Anterior cingulate cortex (tissue), 58 donors: ENCODE data around the gene NBR1.
A peak's percentile ranks its signal among the peaks of the same experiment; 100 is the strongest.
"Not testable (repeated sequence)": the region's sequence is repeated elsewhere in the genome, so short reads cannot be mapped to it uniquely, and the experiment has no call there.

Experiments used
- DNase-seq, 58 donors: peaks; one replicate each; lab custom pipeline; 2025; lab: John Stamatoyannopoulos, UW

The NBR1 gene

GRCh38 chr17:43151880-43152456 is 19.0 kb upstream of the NBR1 start:
- DNase-seq, result no peak

DNA sequence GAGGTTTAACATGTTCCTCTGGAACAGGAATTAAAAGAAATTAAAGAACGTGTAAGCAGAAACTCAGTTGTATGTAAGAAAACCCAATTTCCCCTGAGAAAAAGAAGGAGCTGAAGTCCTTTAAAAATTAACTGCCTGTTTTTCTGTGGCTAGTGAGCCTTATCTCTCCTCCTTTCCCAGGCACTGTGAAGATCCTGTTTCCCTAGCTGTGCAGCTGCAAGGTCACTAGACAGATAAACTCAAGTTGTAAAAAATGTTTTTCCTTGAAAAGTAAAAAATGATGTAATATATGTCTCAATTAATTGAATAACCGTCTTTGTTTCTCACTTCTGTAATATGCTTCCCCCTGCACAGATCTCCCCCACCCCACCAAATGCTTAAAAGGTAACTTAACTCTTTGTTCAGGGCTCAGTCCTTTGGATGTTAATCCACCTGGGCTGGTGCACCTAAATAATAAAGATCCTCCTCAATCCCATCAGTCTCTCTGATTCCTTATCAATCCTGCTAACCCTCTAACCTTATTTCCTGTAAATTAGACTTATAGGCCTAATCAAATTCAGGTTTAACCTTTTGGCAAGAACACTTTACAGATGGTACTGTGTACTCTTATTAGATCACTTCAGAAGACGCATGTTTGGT is 17.7 kb upstream of the NBR1 start:
- not testable (repeated sequence) for DNase-seq

DNA sequence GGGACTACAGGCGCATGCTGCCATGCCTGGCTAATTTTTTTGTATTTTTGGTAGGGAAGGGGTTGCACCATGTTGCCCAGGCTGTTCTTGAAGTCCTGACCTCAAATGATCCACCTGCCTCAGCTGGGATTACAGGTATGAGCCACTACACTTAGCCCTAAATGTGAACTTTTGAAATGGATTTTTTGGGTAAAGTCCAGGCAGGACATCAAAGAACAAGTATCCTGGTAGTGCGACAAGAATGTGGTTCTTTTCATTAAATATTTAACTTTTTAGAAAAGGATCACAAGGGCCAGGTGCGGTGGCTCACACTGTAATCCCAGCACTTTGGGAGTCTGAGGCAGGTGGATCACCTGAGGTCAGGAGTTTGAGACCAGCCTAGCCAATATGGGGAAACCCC is 15.3 kb upstream of the NBR1 start:
- DNase-seq, result no peak

DNA sequence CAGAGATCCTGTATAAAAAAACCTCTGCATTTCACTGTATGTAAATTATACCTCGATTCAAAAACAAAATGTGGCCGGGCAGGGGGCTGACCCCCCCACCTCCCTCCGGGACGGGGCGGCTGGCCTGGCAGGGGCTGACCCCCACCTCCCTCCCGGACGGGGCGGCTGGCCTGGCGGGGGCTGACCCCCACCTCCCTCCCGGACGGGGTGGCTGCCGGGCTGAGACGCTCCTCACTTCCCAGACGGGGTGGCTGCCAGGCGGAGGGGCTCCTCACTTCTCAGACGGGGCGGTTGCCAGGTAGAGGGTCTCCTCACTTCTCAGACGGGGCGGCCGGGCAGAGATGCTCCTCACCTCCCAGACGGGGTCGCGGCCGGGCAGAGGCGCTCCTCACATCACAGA is 11.8 kb upstream of the NBR1 start:
- not testable (repeated sequence) for DNase-seq

DNA sequence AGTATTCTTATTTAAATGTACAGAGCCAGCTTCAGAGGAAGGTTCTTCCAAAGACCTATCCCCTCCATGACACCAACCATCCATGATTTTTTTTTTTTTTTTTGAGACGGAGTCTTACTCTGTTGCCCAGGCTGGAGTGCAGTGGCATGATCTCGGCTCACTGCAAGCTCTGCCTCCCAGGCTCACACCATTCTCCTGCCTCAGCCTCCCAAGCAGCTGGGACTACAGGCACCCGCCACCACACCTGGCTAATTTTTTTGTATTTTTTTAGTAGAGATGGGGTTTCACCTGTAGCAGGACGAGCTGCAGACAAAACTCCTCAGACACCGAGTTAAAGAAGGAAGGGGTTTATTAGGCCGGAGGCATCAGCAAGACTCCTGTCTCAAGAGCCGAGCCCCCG is 11.1 kb upstream of the NBR1 start:
- not testable (repeated sequence) for DNase-seq

- not testable (repeated sequence) for DNase-seq
These were observed 5.0 kb upstream of the NBR1 start for GRCh38 chr17:43165971-43166370.

DNA sequence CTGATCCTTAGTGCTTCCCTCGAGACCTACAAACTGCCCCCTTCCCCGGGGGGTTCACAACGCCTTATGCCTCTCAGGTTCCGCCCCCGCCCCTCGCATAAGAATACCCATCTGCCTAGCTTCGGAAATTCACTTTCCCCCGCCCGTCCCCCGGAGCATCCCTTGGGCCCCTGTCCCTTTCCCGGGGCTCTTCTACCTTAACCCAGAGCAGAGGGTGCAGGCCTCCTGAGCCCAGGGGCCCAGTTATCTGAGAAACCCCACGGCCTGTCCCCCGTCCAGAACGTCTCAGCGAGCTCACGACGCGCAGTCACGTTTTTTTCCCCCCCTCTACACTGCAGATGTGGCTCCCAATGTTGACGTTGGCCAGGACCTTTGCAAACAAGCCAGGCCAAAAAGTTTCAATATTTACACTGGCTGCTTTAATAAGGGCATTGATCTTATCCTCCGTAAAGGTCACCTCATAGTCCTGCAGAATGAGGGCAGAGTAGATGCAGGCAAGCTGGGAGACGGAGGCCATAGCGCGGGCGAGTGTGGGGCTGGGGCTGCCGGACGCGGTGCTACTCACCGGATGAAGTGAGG is 1.4 kb upstream of the NBR1 start:
- DNase-seq, result peak in 13 of 58 donors; percentile 5 to 58 (median 32)

DNA sequence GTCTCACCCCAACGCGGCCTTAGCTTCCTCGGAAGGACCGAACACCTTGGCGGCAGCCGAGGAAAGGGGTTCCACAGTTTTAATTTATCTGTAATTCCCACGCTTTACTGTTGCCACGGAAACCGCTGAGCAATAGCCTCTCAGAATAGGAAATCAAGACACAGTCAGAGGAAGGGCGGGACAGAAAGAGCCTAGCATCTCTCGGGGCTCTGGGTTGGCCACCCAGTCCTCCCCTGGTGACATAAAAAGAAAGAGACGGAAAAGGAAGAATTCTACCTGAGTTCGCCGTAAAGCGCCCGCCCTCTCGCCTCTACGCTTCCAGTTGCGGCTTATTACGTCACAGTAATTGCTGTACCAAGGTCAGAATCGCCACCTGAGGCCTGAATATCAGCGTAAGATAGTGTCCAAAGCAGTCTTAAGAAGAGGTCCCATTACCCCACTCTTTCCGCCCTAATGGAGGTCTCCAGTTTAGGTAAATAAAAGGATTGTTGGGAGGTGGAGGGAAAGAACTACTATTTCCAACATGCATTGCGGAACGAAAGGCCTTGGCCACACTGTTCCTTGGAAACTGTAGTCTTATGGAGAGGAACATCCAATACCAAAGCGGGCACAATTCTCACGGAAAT is 761 bp upstream of the NBR1 start:
- peak; percentile 23 to 95 (median 84) for DNase-seq

GRCh38 chr17:43171586-43172487 is 823 bp downstream of the NBR1 start:
- DNase-seq, result peak in 2 of 58 donors; percentile 13 to 47

DNA sequence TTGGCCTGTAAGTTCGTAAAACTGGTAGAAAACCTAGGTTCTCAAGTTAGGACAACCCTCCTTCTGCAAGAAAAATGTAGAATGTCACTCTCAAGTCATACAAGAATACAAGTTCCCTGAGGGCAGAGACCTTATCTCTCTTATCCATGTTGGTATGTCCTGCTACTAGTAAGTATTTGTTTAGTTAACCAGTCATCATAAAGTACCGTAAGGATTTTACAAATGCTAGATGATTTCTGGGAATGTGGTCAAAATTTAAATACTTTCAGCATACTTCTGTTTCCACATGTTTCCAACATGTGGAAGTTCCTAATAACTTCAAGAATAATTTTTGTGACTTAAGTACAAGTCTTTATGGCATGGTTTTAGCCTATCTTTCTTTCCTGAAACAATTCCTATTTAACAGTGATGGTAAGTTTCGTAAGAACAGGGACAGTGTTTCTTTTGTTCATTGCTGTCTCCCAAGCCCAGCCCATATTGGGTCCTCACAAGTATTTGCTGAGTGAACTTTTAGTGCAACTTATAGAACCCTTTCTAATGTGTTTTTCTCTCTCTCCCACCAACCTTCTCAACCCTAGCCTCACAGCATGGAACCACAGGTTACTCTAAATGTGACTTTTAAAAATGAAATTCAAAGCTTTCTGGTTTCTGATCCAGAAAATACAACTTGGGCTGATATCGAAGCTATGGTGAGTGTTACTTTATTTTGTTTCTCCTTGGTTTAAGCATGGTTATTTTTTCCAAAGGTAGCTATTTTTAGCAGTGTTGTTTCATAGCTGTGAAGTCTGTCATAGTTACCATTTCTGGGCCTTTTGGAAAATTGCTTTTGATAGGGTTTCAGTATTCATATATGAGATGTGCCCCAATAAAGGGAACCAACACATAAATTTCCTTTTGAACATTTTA is 4.5 kb downstream of the NBR1 start:
- DNase-seq, result no peak

DNA sequence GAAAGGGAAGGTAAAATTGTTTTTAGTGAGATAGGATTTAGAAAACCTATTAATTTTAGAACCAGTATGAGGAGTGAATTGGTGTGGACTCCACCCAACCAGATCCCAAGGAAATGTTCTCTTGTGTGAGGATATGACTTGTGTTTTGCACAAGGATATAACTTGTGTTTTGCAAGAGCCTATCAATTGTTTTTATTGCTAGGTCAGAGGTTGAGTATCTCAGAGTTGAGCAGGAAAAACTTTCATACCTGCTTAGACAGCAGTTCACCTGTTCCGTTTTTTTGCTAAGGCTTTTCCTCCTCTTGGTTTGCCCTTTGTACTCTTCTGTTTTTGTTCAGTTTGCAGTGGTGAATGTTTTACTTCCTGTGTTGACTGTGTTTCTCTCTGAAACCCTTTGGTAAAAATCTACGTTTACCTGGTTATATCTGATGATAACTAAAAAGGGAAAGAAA is 5.1 kb downstream of the NBR1 start:
- DNase-seq, result no peak

DNA sequence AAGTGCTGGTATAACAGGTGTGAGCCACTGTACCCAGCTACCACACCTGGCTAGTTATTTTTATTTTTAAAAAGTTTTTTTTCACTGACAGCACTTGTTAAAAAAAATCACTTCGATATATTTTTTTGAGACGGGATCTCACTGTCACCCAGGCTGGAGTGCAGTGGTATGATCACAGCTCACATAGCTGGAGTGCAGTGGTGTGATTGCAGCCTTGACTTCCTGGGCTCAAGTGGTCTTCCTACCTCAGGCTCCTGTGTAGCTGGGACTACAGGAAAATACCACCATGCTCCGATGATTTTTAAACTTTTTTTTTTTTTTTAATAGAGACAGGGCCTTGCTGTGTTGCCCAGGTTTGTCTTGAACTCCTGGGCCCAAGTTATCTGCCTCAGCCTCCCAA is 12.9 kb downstream of the NBR1 start:
- no peak for DNase-seq

DNA sequence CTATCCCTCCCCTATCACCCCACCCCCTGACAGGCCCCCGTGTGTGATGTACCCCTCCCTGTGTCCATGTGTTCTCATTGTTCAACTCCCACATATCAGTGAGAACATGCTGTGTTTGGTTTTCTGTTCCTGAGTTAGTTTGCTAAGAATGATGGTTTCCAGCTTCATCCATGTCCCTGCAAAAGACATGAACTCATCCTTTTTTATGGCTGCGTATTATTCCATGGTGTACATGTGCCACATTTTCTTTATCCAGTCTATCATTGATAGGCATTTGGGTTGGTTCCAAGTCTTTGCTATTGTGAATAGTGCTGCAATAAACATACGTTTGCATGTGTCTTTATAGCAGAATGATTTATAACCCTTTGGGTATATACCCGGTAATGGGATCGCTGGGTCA is 15.6 kb downstream of the NBR1 start:
- DNase-seq, result not testable (repeated sequence)

GRCh38 chr17:43193251-43193650 is 22.2 kb downstream of the NBR1 start:
- DNase-seq, result no peak

DNA sequence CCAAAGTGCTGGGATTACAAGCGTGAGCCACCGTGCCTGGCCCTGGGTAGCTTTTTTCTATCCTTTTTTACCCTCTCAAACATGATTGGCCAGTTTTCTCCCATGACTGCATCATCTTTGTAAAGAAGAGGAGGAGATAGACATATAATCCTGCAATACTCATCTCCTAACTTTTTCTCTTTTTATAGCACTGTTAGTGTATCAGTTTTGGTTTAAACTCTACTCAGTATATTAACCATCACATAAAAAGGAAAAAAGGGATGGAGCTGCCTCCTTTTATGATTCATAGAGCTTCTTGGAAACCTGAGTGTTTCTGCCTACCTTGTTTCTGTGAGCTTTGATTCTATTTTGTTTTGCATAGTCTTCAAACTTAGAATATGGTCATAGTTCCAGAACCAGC is 28.6 kb downstream of the NBR1 start:
- DNase-seq, result no peak

- no peak for DNase-seq
These were observed 29.1 kb downstream of the NBR1 start for GRCh38 chr17:43200127-43200526.

GRCh38 chr17:43203013-43203412 is 32.0 kb downstream of the NBR1 start:
- not testable (repeated sequence) for DNase-seq

DNA sequence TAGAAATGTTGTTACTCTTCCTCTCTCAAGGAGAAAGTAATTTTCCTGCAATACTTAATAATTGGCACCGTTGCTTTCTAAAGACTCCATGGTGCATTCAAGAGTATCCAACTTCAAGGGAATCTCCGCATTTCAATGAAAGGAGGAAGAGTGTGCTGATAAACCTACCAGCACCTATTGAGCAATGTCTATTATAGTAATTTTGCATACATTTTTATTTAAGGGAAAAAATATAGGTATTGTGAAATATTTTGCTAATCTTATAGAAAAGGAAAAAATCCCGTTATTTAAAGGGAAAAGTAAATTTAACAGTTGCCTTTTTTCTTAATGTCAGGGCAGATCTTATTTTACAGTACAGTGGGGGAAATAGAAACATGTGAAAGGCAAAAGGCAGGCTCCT is 39.6 kb downstream of the NBR1 start:
- no peak for DNase-seq

DNA sequence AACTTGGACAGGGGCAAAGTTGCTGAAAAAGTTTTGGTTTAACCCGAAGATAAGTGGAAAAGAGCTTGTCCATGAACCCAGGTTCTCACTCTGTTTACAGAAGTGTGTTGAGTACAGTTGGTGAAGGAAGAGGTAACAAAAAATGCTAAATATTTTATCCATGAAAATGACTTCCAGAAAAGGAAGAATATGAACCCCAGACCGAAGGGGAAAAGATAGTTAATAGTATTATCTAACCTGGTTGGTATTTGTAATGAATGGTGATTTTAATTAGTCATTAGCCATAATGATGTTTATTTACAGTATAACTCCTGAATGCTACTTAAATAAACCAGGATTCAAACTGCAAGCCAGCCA is 40.1 kb downstream of the NBR1 start:
- DNase-seq, result no peak
